Tibial artery (tissue), 4 donors: Measurements from ENCODE around the gene ANKRD65.
A peak's percentile ranks its signal among the peaks of the same experiment; 100 is the strongest.

Experiments used
- DNase-seq, 2 donors: peaks; one replicate each; pipeline ENCODE4 v3.0.0-alpha.2; 2019
- H3K27ac ChIP-seq, 2 donors: fragments of 200-600 bp; sonication (generic) in 1 of 2; 1 replicate in 1 of 2; 2 replicates in 1 of 2; pipeline ENCODE4 v1.5.1; 2018 to 2019; ENCODE audit warnings: mild to moderate bottlenecking in 1 of 2
- H3K27me3 ChIP-seq, 2 donors: fragments of 200-600 bp; sonication (generic) in 1 of 2; one replicate each; pipeline versions ENCODE4 v1.5.1 to v1.6.0; 2016 to 2019
- H3K36me3 ChIP-seq, 3 donors: fragments of 200-600 bp; sonication (generic) in 2 of 3; one replicate each; pipeline ENCODE4 v1.5.1; 2016 to 2019; ENCODE audit warnings: mild to moderate bottlenecking in 2 of 3
- H3K4me1 ChIP-seq, 4 donors: fragments of 200-600 bp; sonication (generic) in 2 of 4; 1 replicate in 3 of 4; 2 replicates in 1 of 4; pipeline ENCODE4 v1.5.1; 2016 to 2019
- H3K4me3 ChIP-seq, 2 donors: fragments of 200-600 bp; sonication (generic) in 1 of 2; 1 replicate in 1 of 2; 2 replicates in 1 of 2; pipeline ENCODE4 v1.5.1; 2018 to 2019; ENCODE audit warnings: mild to moderate bottlenecking in 2 of 2
- H3K9me3 ChIP-seq, 3 donors: fragments of 200-600 bp; sonication (generic) in 1 of 3; one replicate each; pipeline ENCODE4 v1.5.1; 2016 to 2019
- intact Hi-C: fragments of 100-400 bp; cut with DNase I; formaldehyde crosslinking; loops from one replicate; pipeline ENCODE4 v1.15.0; 2023; ENCODE audit warnings: low total_unique reads
- TF ChIP-seq, protein P1 (sequence below), 2 experiments: fragments of 200-600 bp in 1 of 2; fragments of 450-650 bp in 1 of 2; IDR thresholded peaks; one replicate each; pipeline ENCODE4 v1.5.1; 2017 to 2019; ENCODE audit warnings: antibody characterized with exemption in 2 of 2, mild to moderate bottlenecking in 1 of 2, moderate library complexity in 1 of 2

Gene ANKRD65

DNA sequence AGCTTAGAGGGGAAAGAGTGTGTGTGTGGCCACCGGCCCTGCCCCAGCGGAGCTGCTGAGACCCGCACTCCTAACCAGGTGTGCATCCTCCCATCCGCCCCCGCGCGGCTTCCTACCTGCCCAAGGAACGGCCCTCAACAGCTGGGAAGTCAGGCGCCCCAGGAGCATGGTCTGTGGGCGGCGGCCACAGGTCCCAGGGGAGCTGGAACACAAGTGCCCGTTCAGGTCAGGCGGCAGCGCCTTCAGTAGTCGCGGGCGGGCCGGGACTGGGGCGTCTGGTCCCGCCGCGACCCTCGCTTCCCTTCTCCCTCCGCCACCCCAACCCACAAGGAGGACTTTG is 46.5 kb downstream of the ANKRD65 start:
- Histone ChIP-seq H3K27ac (peak overlapping the region; percentile 94 to 99), H3K4me1 (peaks cover 0 to 36% (median 34%) of the 10 kb centered on the region in 4 donors), H3K36me3 (peaks cover 8 to 20% (median 9%) of the 10 kb centered on the region in 3 donors), H3K27me3 (no peaks in the 10 kb centered on the region), H3K4me3 (peak overlapping the region; percentile 94 to 99), H3K9me3 (no peaks in the 10 kb centered on the region)
- intact Hi-C loops = loop anchor here (2.0 kb wide), 1 partner anchor 26 kb away; the partner anchor contains the start of gene DVL1
- no peak for DNase-seq
- TF ChIP-seq, protein P1, sequence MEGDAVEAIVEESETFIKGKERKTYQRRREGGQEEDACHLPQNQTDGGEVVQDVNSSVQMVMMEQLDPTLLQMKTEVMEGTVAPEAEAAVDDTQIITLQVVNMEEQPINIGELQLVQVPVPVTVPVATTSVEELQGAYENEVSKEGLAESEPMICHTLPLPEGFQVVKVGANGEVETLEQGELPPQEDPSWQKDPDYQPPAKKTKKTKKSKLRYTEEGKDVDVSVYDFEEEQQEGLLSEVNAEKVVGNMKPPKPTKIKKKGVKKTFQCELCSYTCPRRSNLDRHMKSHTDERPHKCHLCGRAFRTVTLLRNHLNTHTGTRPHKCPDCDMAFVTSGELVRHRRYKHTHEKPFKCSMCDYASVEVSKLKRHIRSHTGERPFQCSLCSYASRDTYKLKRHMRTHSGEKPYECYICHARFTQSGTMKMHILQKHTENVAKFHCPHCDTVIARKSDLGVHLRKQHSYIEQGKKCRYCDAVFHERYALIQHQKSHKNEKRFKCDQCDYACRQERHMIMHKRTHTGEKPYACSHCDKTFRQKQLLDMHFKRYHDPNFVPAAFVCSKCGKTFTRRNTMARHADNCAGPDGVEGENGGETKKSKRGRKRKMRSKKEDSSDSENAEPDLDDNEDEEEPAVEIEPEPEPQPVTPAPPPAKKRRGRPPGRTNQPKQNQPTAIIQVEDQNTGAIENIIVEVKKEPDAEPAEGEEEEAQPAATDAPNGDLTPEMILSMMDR (IDR thresholded peaks at IDR 0.05) = no peak

DNA sequence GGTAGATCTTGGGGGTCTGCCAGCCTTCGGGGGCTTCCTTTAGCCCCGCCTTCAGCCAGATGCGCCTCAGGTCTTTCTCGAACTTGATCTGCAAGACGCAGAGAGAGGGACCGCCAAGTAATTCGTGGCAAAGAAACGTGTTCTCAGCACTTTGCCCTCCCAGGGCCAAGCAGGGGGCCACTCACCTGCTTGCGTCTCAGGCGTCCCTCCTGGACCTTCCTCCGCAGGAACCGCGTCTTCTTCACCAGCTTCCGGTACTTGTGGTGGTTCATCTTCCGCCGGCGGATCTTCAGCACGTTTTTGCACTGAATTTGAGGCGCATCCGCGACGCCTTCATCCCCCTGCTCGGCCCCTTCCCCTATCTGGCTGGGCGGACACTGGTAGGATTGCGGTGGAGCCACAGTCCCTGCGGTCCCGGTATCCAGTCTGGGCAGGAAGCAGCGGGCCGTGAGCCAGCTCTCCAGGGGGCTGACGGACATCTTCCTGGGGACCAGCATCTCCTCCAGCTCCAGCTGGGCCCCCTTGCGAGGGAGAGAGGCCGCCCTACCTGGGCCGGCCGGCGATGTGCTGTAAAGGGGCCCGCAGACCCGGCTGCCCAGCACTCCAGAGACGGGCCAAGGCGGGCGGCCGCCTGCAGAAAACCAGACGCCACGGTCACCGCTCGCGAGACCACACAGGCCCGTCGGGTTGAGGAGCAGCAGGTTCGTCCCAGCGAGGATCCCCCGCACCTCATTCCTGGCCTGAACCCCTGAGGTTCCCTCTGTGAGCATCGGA is 47.1 kb downstream of the ANKRD65 start:
- H3K36me3 ChIP-seq = peaks cover 8 to 20% (median 9%) of the 10 kb centered on the region in 3 donors
- H3K9me3 ChIP-seq = no peaks in the 10 kb centered on the region
- no peaks in the 10 kb centered on the region for H3K27me3 ChIP-seq
- peak overlapping the region; percentile 94 to 99 for H3K4me3 ChIP-seq
- intact Hi-C loops = loop anchor here (2.0 kb wide), 1 partner anchor 25 kb away; the partner anchor contains the start of gene DVL1
- H3K4me1 ChIP-seq = peaks cover 0 to 36% (median 34%) of the 10 kb centered on the region in 4 donors
- H3K27ac ChIP-seq = peak overlapping the region; percentile 94 to 99
- DNase-seq = no peak
- TF ChIP-seq, protein P1 (IDR thresholded peaks at IDR 0.05) = no peak

DNA sequence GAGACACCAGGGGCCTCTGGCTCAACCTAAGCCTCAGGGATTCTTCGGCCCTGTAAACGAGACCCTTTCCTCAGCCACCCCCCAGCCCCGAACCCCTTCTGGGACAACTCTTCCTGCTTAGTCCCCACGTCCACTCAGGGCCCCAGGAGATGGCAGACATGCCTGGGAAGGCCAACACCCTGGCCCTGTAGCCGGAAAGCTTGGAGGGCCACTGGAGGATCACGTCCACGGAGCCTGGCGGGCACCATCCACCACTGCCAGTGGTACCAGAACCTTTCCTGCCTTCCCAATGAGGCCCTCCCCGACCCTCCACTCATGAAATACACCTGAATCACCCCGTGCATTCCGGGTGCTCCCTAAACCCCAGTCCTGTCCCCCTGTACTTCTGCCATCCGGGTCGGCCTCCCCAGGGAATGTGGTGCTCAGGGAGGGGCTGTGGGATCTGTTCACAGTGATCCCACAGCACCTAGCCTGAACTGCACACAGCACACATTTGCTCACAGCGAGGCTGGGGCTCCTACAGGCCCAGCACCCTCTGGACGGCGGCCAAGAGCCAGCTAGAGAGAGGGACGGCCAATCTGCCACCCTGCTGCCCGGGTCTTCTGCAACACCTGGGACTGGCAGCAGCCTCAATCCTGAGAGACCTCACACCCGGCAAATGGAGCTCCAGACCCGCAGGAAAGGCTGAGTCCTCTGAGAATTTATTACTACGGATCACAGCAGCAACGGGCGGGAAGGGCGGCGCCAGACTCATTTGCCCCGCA is 47.8 kb downstream of the ANKRD65 start:
- Histone ChIP-seq H3K27me3 (no peaks in the 10 kb centered on the region), H3K4me3 (peak overlapping the region; percentile 94 to 99), H3K36me3 (peaks cover 8 to 20% (median 9%) of the 10 kb centered on the region in 3 donors), H3K9me3 (no peaks in the 10 kb centered on the region), H3K27ac (no peak overlapping the region), H3K4me1 (peaks cover 0 to 36% (median 34%) of the 10 kb centered on the region in 4 donors)
- TF ChIP-seq, protein P1 (IDR thresholded peaks at IDR 0.05) = no peak
- DNase-seq = no peak
- intact Hi-C loops = no loop called here

DNA sequence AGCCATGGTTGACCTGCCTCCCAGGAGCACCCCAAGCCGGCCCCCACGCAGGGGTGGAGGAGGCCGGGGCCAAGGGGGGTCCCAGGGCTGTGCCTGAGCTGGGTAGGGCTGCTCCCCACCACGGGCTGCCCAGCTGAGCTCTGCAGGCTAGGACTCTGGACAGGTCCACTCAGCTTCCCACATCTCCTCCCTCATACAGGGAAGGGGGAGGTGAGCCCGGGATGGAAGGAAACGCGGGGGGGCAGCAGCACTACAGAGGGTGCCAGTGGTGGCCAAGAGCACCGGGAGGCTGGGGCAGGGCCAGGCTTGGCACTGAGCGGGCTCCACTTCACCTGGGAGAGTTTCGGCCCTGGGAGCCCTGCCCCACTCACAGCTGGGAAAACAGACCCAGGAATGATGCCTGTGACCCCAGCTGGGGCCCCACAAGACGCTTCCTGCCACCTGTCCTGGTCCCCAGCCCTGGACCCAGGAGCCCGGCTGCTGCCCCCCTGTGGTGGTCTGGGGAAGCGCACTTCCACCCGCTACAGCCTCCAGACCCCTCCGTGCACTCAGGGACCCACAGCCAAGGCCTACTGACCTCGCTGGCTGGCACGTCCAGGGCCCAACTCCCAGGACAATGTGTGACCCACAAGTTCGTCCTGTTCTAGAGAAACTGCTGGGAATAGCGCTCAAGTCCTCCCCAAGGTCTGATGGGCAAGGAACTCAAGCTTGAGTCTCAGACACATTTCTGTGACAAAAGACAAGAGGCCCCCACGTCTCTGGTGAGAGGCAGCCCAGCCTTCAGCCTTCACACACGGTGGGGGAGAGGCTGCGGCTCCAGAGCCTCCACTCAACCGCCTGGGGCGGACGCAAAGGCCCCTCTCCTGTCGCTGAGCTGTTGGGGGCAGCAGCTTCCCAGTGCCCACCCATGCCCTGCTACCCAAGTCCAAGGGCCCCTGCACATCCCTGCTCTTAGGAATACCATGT is 49.0 kb downstream of the ANKRD65 start:
- TF ChIP-seq, protein P1 (IDR thresholded peaks at IDR 0.05) = peak; percentile 88 to 97
- H3K36me3 ChIP-seq = peaks cover 8 to 20% (median 9%) of the 10 kb centered on the region in 3 donors
- intact Hi-C loops = no loop called here
- DNase-seq = peak; percentile 47 to 81
- H3K4me1 ChIP-seq = peaks cover 0 to 36% (median 34%) of the 10 kb centered on the region in 4 donors
- no peaks in the 10 kb centered on the region for H3K27me3 ChIP-seq
- no peak overlapping the region for H3K4me3 ChIP-seq
- no peak overlapping the region for H3K27ac ChIP-seq
- H3K9me3 ChIP-seq = no peaks in the 10 kb centered on the region

DNA sequence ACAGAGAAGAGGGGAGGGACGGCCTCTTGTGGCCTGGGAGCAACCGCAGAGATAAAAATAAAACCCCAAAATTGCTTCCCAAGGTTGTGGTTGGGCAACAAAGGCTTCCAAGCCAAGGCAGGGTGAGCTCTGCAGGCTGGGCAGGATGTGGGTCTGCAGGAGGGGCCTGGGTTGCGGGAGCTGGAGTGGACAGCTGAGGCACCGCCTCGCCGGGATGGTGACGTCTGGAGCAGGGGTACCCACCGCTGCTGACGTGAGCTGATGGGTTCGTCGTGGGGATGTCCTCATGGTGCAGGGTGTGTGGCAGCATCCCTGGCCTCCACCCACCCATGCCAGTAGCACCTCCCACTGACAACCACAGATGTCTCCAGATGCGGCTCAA is 49.7 kb downstream of the ANKRD65 start:
- Histone ChIP-seq H3K9me3 (no peaks in the 10 kb centered on the region), H3K4me1 (peaks cover 0 to 36% (median 34%) of the 10 kb centered on the region in 4 donors), H3K36me3 (peaks cover 8 to 20% (median 9%) of the 10 kb centered on the region in 3 donors), H3K4me3 (no peak overlapping the region), H3K27me3 (no peaks in the 10 kb centered on the region), H3K27ac (no peak overlapping the region)
- intact Hi-C loops = no loop called here
- DNase-seq = no peak
- TF ChIP-seq, protein P1 (IDR thresholded peaks at IDR 0.05) = no peak
